Raji (cell line): Measurements from ENCODE around the gene MFRP.

ENCODE experiments used
- POLR2A ChIP-seq: IDR thresholded peaks from 2 replicates; pipeline ENCODE4 v1.6.1; 2011; ENCODE audit warnings: low read depth, low read length, control low read depth; ENCODE audit not compliant: insufficient read depth

MFRP gene

GRCh38 chr11:119346605-119347004 is at the start of gene MFRP:
Gene MFRP, minus strand, starts transcription at chr11:119346705. Its CDS starts 192 bp downstream, at chr11:119346513.
- TF ChIP-seq POLR2A: no peak

- no peak for TF ChIP-seq POLR2A
Observed at GRCh38 chr11:119391275-119391674, 44.8 kb upstream of the MFRP start.

GRCh38 chr11:119389611-119390254 is 43.2 kb upstream of the MFRP start:
- TF ChIP-seq POLR2A: no peak

- no peak for TF ChIP-seq POLR2A
Observed at GRCh38 chr11:119388103-119388502, 41.6 kb upstream of the MFRP start.

GRCh38 chr11:119384332-119384731 is 37.8 kb upstream of the MFRP start:
- no peak for TF ChIP-seq POLR2A

GRCh38 chr11:119382101-119382500 is 35.6 kb upstream of the MFRP start:
- TF ChIP-seq POLR2A: no peak

- TF ChIP-seq POLR2A: peak; percentile 52
Observed at GRCh38 chr11:119381181-119381988, 34.9 kb upstream of the MFRP start, which contains the start of gene USP2. Gene USP2, minus strand, starts transcription at chr11:119381690. Its CDS starts 8,210 bp downstream, at chr11:119373480.

- TF ChIP-seq POLR2A: no peak
Observed at GRCh38 chr11:119380827-119381180, 34.3 kb upstream of the MFRP start.

- no peak for TF ChIP-seq POLR2A
Observed at GRCh38 chr11:119380160-119380826, 33.8 kb upstream of the MFRP start.

- TF ChIP-seq POLR2A: no peak
Observed at GRCh38 chr11:119378851-119379465, 32.5 kb upstream of the MFRP start.

- TF ChIP-seq POLR2A: no peak
Observed at GRCh38 chr11:119377961-119378667, 31.6 kb upstream of the MFRP start.

GRCh38 chr11:119377112-119377901 is 30.8 kb upstream of the MFRP start:
- no peak for TF ChIP-seq POLR2A

GRCh38 chr11:119376197-119376847 is 29.8 kb upstream of the MFRP start:
- TF ChIP-seq POLR2A: no peak

- TF ChIP-seq POLR2A: no peak
Observed at GRCh38 chr11:119375337-119376196, 29.1 kb upstream of the MFRP start.
